Lower leg skin (tissue), 4 donors: ENCODE measurements around the gene PPP4R2. TPM values are rescaled to one million over a fixed set of nuclear protein-coding genes. Genes with fewer than 3 reads are reported as not detected.

Source experiments
- DNase-seq, 2 donors: peaks; one replicate each; pipeline ENCODE4 v3.0.0-alpha.2; 2019; ENCODE audit warnings: low spot score in 2 of 2
- H3K4me3 ChIP-seq: fragments of 200-600 bp; sonication (generic); 2 replicates; pipeline ENCODE4 v1.5.1; 2017; ENCODE audit warnings: mild to moderate bottlenecking, low read depth; ENCODE audit not compliant: poor library complexity, severe bottlenecking
- CTCF ChIP-seq, 3 donors: fragments of 450-650 bp; IDR thresholded peaks; one replicate each; pipeline ENCODE4 v1.5.1; 2016; ENCODE audit warnings: antibody characterized with exemption in 3 of 3, mild to moderate bottlenecking in 3 of 3, moderate library complexity in 2 of 3
- POLR2A ChIP-seq, 2 donors: fragments of 450-650 bp; IDR thresholded peaks; one replicate each; pipeline ENCODE4 v1.6.1; 2016 to 2017; ENCODE audit warnings: antibody characterized with exemption in 2 of 2, mild to moderate bottlenecking in 1 of 2, moderate library complexity in 1 of 2
- WGBS, 2 donors: methylation state at CpG; one replicate each; pipeline ENCODE4 v1.1.5; 2018; 5-methylcytosine and 5-hydroxymethylcytosine counted together
- intact Hi-C: fragments of 100-400 bp; cut with DNase I; formaldehyde crosslinking; loops from one replicate; pipeline ENCODE4 v1.15.0; 2023; ENCODE audit warnings: low total_unique reads
- total RNA-seq, 4 donors: library from RNA; depleted of rRNA; stranded (reverse); fragments of >200 nt; gene quantifications; one replicate each; pipeline ENCODE4 v1.1.0, GENCODE V29; 2016

PPP4R2 gene
- total RNA-seq, 4 donors from 2014 or later: 29.3 to 34.9 (median 30.7) TPM

- 87 to 88% methylated on average over 20 of the region's 20 CpGs for WGBS, 2 donors
- intact Hi-C loops: no loop called here
- TF ChIP-seq CTCF (IDR thresholded peaks at IDR 0.05): no peak
- no peak for TF ChIP-seq POLR2A (IDR thresholded peaks at IDR 0.05)
- DNase-seq: no peak
- H3K4me3 ChIP-seq: no peak overlapping the region
These were observed 113.9 kb downstream of the PPP4R2 start for GRCh38 chr3:73110530-73110929.

GRCh38 chr3:73114711-73115110, 118.1 kb downstream of the PPP4R2 start:
- no peak for DNase-seq
- WGBS, 2 donors: 38 to 57% methylated on average over 3 of the region's 3 CpGs

GRCh38 chr3:73115806-73116205, 119.2 kb downstream of the PPP4R2 start:
- DNase-seq: no peak
- intact Hi-C loops: no loop called here
- WGBS, 2 donors: 61 to 70% methylated on average over 2 of the region's 2 CpGs
- no peak overlapping the region for H3K4me3 ChIP-seq
- TF ChIP-seq POLR2A (IDR thresholded peaks at IDR 0.05): no peak
- no peak for TF ChIP-seq CTCF (IDR thresholded peaks at IDR 0.05)

More at GRCh38 chr3:73114711-73115110, 118.1 kb downstream of the PPP4R2 start:
- intact Hi-C loops: no loop called here
- H3K4me3 ChIP-seq: no peak overlapping the region
- TF ChIP-seq POLR2A (IDR thresholded peaks at IDR 0.05): no peak
- no peak for TF ChIP-seq CTCF (IDR thresholded peaks at IDR 0.05)

Other genes starting within 250 kb of the PPP4R2 start
- gene SHQ1, start 148.4 kb upstream of the PPP4R2 start, total RNA-seq: 10 to 100 TPM in 2 of 4 donors, 1 to 10 TPM in 2; 9.7 to 17.2 (median 12.2) TPM
- 1 to 10 TPM in 3 of 4 donors, under 1 TPM in 1; 0.72 to 6.8 (median 2.3) TPM for gene GXYLT2, start 108.8 kb upstream of the PPP4R2 start, total RNA-seq
- gene EBLN2, start 64.8 kb downstream of the PPP4R2 start, total RNA-seq: 1 to 10 TPM in 3 of 4 donors, under 1 TPM in 1; 0.93 to 3.7 (median 1.5) TPM